ENCODE data around the gene SUN2. TPM values are rescaled to one million over a fixed set of nuclear protein-coding genes. Genes with fewer than 3 reads are reported as not detected.

SUN2 gene
- total and polyA plus RNA-seq, 2 of the 13 experiments (the other 11 are each of a cell fraction or from before 2014, with no cell fraction given), result 45.6 to 56.6 TPM

GRCh38 chr22:38741576-38741975, 14.2 kb downstream of the SUN2 start (continued):
- no peak for TF ChIP-seq EZH2 (conservative IDR thresholded peaks at IDR 0.05; ENCODE audit: low read depth, low read length)

GRCh38 chr22:38741166-38741565, 14.6 kb downstream of the SUN2 start:
- Histone ChIP-seq H3K4me3 (replicated peaks in 1 of 3; ENCODE audit: insufficient read depth in 1 of 3, low read depth in 2 of 3, low read length in 3 of 3) (no peak overlapping the region), H3K4me1 (ENCODE audit: insufficient read depth, low read length) (peaks cover 18% of the 10 kb centered on the region), H3K79me2 (ENCODE audit: insufficient read depth, low read length) (no peaks in the 10 kb centered on the region), H3K9me3 (ENCODE audit: low read length) (no peaks in the 10 kb centered on the region), H2AFZ (ENCODE audit: low read length) (no peak overlapping the region), H3K27me3 (ENCODE audit: control insufficient read depth in 1 of 2, insufficient read depth in 2 of 2, low read length in 2 of 2) (no peaks in the 10 kb centered on the region), H4K20me1 (ENCODE audit: insufficient read depth, low read length) (no peaks in the 10 kb centered on the region), H3K4me2 (ENCODE audit: low read depth, low read length) (no peak overlapping the region), H3K27ac (ENCODE audit: extremely low read length, insufficient read depth, low read length) (no peak overlapping the region), H3K36me3 (replicated peaks in 1 of 2; ENCODE audit: control insufficient read depth in 1 of 2, insufficient read depth in 2 of 2, low read length in 2 of 2) (peaks cover 53 to 88% of the 10 kb centered on the region in 2 experiments), H3K9ac (ENCODE audit: insufficient read depth, low read depth, low read length) (no peak overlapping the region)
- TF ChIP-seq ZEB1 (IDR thresholded peaks at IDR 0.05; ENCODE audit: insufficient replicate concordance, low read depth) (no peak), ZNF629 (CRISPR knock-in tag; conservative IDR thresholded peaks at IDR 0.05) (no peak), ATF7-NPFF (CRISPR knock-in tag; IDR thresholded peaks at IDR 0.05; ENCODE audit: low read depth) (no peak), KAT2B (IDR thresholded peaks at IDR 0.05; ENCODE audit: borderline replicate concordance, low read depth, low read length) (no peak), SRSF9 (IDR thresholded peaks at IDR 0.05; ENCODE audit: borderline replicate concordance, insufficient read depth, low read depth, low read length, poor library complexity, severe bottlenecking) (no peak), PTBP1 (IDR thresholded peaks at IDR 0.05; ENCODE audit: low read depth, low read length, poor library complexity, severe bottlenecking) (no peak), ZNF383 (CRISPR knock-in tag; IDR thresholded peaks at IDR 0.05; ENCODE audit: borderline replicate concordance) (no peak), HNRNPL (IDR thresholded peaks at IDR 0.05; ENCODE audit: low read depth, low read length) (no peak), RBM39 (IDR thresholded peaks at IDR 0.05; ENCODE audit: low read depth, low read length, poor library complexity, severe bottlenecking) (no peak), REL (CRISPR knock-in tag; conservative IDR thresholded peaks at IDR 0.05) (no peak), HDAC2 (CRISPR knock-in tag; IDR thresholded peaks at IDR 0.05) (no peak), ATM (IDR thresholded peaks at IDR 0.05; ENCODE audit: borderline replicate concordance) (no peak), ZNF362 (CRISPR knock-in tag; IDR thresholded peaks at IDR 0.05; ENCODE audit: borderline replicate concordance) (no peak), NFAT5 (CRISPR knock-in tag; IDR thresholded peaks at IDR 0.05) (no peak), ZC3H13 (CRISPR knock-in tag; IDR thresholded peaks at IDR 0.05) (no peak), PHF20 (CRISPR knock-in tag; IDR thresholded peaks at IDR 0.05) (no peak)
- ATAC-seq (no peak), DNase-seq (ENCODE audit: low spot score) (no peak), FAIRE-seq (no peak)
- ChIA-PET POLR2A (no interaction called here), CTCF (ENCODE audit: low intra/inter-chr PET ratio, low total read pairs) (no interaction called here)
- intact Hi-C loops (cut with micrococcal nuclease; ENCODE audit: unreplicated experiment), result no loop called here
- no TSS peak for BruUV-seq (replicated peaks)
- 100% methylated on average over 7 of the region's 9 CpGs for WGBS (ENCODE audit: low lambda C conversion rate)
- in situ Hi-C loops (cut with HindIII; ENCODE audit: extremely low pct_ligation_motif_present, low pct_unique_long_range_greater_than_20kb), result no loop called here

Data from HepG2 (cell line).